Hepatocyte (in vitro differentiated cells): ENCODE results near the gene BUD23.

Source experiments
- EZH2 ChIP-seq: fragments of 200-600 bp; sonication (generic); IDR thresholded peaks from 2 replicates; pipeline ENCODE4 v1.6.1; 2016; ENCODE audit warnings: antibody characterized with exemption, mild to moderate bottlenecking, borderline replicate concordance
- TF ChIP-seq, protein P1 (sequence below): fragments of 200-600 bp; sonication (generic); IDR thresholded peaks from 2 replicates; pipeline ENCODE4 v1.5.1; 2016; ENCODE audit warnings: antibody characterized with exemption, mild to moderate bottlenecking; ENCODE audit not compliant: poor library complexity

DNA sequence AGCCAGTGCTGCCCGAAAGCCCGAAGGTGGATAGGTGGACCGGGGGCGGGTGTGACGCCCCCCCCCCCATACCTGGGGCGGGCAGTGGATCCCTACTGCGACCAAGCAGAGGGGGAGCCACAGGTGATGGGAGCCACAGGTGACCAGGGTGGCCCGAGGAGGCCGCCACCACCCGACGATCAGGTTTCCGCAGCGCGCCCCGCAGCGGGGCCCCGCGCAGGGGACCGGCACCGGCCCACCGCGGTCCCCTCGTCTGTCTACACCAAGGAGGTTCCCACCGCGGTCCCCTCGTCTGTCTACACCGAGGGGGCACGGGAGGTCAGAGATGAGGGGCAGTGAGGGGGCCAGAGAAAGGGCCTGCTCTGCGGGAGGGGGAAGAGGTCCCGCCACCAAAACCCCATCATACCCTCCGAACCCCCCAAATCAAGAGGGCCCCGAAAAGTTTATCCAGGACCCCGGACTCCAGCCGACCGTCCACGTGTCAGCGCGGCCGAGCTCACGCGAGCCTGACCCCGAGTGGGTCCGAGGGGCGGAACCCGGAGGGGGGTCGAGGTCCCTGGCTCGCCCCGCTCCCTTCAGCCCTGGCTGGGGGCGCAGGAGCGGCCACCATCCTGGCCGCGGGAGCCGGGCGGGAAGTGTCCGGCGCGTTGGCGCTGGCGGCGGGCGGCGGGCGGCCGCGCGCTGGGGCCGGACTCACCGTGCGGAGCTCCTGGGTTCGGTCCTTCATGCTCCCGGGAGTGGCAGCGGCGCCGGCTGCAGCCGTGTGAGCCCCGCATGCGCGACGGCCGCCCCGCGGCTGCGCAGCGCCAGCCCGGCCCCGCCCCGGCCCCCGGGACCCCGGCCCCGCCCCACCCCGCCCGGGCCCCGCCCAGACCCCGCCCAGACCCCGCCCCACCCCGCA lies 35.8 kb downstream of the BUD23 start, which contains the start of gene STX1A:
- TF ChIP-seq, protein P1, sequence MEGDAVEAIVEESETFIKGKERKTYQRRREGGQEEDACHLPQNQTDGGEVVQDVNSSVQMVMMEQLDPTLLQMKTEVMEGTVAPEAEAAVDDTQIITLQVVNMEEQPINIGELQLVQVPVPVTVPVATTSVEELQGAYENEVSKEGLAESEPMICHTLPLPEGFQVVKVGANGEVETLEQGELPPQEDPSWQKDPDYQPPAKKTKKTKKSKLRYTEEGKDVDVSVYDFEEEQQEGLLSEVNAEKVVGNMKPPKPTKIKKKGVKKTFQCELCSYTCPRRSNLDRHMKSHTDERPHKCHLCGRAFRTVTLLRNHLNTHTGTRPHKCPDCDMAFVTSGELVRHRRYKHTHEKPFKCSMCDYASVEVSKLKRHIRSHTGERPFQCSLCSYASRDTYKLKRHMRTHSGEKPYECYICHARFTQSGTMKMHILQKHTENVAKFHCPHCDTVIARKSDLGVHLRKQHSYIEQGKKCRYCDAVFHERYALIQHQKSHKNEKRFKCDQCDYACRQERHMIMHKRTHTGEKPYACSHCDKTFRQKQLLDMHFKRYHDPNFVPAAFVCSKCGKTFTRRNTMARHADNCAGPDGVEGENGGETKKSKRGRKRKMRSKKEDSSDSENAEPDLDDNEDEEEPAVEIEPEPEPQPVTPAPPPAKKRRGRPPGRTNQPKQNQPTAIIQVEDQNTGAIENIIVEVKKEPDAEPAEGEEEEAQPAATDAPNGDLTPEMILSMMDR = no peak
- no peak for TF ChIP-seq EZH2
